GM12878 (cell line): ENCODE results near the gene PAOX.

Experiments used
- DPF2 ChIP-seq: fragments of 450-650 bp; IDR thresholded peaks from 2 replicates; pipeline ENCODE4 v1.6.1; 2017; ENCODE audit warnings: mild to moderate bottlenecking
- TARDBP ChIP-seq: IDR thresholded peaks from 2 replicates; pipeline ENCODE4 v1.6.1; 2016; ENCODE audit warnings: borderline replicate concordance

- no peak for TF ChIP-seq TARDBP
- no peak for TF ChIP-seq DPF2
These were observed 11.7 kb downstream of the PAOX start for GRCh38 chr10:133390597-133391248.
